HG03457 (cell line): ENCODE measurements around the gene RAB15.

Experiments used
- ATAC-seq: cut with Tn5 transposase; IDR thresholded peaks from one replicate; pipeline ENCODE4 v1.9.1; 2021; ENCODE audit warnings: moderate number of reproducible peaks; ENCODE audit not compliant: unreplicated experiment

Gene RAB15

DNA sequence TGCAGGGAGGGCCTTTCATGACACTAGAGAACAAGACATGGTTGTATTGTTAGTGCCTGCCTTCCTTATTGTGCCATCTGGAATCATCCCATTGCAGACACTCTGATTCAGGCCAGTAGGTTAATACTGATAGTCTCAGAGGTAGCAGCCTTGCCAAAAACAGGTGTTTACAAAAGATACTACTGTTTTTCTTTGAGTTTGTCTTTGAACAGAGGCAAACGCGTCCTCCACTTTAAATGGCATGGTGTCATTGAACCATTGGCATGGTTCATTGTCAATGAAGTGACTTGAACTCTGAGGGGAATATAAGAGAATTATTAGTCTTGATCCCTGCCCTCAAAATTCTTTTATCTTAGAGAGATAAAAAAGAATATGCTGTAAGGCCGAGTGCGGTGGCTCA, 18.8 kb upstream of the RAB15 start:
- ATAC-seq = no peak

DNA sequence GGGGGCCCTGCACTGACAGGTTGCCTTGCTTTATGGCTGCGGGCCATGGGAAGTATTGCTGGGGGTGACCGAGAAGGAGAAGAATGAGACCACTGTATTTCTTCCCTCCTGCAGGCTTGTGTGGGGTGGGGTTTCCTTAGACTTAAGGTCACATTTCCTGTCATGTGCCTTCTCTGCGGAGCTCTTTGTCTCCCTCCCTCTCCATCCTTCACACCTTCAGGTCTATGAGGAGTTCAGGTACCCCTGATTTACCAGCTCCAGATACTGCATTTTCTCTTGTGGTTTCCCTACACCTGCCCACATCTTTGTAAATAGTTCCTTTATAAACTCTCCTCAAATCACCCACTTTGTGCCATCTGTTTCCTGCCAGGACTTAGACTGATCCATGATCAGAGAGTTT, 18.2 kb upstream of the RAB15 start:
- ATAC-seq = no peak

DNA sequence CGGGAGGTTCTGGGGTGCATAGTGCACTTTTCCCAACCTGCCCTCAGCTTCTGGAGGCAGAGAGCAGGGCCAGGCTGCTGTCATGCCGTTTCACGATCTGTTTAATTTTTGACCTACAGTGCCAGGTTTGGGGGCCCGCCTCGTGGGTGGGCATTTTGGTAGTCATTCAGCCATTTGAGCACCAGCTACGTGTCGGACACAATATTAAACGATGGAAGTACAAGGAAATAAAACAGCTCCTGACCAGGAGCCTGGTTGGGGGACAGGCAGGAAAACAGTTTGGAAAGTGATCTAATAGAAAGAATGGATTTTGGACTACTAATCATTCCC, 15.3 kb upstream of the RAB15 start:
- ATAC-seq = no peak

DNA sequence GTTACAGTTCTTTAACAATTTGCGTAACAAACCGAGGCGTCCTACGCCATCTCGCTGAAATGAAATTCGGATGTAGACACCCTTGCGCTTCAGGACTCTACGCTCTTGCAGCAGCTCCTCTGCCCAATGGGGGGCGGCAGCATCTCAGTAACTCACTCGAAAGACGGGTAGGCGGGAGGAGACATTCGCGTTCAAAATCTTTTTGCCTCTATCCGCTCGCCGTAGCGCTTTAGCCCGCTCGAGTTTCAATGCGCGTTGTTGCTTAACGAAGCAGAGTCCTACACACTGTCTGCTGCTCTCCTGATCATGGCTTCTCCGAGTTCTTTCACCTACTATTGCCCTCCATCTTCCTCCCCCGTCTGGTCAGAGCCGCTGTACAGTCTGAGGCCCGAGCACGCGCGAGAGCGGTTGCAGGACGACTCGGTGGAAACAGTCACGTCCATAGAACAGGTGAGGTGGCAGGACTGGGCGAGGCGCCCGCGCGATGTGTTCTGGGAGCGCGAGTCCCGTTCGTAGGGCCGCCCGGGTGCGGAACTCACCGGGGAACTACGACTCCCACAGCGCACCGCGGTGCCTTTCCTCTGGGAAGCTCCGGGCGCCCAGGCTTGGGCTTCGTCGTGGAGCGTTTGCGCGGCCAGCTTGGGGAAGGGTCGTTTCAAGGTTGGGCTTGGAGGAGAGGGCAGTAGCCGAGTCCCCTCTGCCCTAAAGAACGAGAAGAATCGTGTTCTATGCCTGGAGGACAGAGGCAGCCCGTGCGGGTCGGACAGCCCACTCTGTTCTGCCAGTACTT, 14.7 kb upstream of the RAB15 start, which contains the start of gene FNTB:
FNTB (plus strand) TSS at position 248 of the 790 bp plus-strand sequence; CDS start at position 307, 59 bp downstream.
- ATAC-seq = peak; percentile 91

DNA sequence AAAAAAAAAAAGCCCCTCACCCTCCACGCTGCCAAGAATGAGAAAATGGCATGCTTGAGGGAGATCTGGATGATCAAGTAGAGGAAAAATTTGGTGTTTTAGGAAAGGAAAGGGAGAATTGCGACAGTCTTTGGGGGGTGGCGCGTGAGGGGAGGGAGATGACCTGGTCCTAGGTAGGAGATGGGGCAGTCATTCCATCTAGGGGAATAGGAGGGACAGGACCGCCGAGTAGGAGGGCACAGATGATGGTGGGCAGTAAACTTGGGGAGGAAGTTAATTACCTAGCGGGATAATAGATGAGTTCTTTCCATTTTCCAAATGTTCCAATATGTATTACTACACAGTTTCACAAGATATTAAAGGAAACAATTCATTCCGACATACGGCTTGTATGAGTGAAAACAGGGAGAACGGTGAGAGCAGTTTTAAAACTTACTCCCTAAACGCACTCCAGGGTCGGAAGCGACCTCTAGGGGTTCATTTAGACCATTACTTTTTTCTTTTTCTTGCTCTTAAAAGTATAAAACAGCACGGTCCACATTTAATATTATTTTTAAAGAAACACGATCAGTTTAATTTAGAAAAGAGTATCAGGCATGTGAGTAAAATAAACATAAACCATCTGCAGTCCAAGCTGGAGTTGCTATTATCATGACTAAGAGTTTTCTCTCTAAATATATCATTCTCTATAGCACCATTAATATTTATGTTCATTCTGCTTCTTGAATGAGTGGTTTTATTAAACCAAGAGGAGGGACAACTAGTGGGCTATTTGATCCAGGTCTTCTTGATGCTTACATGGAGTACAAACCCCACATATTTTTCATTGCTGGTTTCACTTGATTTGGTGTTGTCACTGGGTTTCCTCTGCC, 11.5 kb upstream of the RAB15 start:
- ATAC-seq = no peak

DNA sequence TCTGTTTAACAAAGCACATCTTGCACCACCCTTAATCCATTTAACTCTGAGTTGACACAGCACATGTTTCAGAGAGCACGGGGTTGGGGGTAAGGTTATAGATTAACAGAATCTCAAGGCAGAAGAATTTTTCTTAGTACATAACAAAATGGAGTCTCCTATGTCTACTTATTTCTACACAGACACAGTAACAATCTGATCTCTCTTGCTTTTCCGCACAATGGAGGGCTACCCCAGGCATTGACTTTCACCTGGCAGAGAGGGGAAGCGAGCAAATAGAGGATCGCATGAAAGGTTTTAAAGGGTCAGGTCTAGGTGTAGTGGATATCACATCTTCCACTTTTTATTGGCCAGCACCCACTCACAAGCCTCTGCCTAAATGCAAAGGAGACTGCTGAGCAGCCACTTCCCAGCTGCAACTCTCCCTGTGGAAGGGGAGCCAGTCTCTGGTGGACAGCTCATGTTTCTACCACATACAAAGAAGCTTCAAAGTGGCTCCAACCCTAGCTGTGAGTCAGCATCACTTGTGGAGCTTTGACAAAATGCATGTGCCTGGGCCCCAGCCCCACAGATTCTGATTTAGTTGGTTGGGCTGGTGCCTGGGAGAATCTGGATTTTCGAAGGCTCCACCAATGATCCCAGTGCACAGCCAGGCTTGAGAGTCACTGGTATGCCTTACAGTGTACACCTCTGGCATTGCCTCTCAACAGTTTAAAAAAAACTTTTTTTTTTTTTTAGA, 7.4 kb upstream of the RAB15 start:
- ATAC-seq = no peak

DNA sequence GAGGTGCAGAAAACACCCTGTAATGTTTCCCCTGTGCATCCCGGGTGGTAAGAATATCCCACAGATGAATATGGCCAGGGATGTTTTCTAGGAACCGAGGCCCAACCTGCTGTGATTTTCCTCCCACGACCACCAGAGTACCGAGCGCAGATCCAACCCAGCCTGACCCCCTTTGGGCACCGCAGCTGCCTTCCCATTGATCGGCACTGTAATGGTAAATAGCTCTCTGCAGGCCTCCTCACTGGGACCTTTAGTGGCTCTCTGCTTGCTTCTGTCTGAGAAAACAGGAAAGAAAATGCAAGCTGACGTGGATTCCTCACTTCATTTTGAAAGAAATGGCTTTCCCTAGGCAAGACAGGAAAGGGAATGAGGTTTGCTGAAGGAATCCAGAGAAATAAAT, 2.4 kb upstream of the RAB15 start:
- ATAC-seq = no peak

DNA sequence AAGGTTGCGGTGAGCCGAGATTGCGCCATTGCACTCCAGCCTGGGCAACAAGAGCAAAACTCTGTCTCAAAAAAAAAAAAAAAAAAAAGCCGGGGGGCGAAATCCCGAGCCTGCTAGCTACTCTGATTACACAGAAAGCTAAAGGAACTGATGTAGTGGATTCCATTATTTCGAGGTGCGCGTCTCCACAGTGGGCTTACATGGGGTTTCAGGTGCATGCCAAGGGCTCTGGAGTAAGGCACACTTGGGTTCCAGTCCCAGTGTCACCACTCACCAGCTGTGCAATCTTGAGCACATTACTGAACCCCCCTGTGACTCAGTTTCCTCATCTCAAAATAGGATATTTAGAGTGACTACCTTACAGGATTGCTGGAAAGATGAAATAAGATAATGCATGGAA, 1.7 kb upstream of the RAB15 start:
- ATAC-seq = no peak

DNA sequence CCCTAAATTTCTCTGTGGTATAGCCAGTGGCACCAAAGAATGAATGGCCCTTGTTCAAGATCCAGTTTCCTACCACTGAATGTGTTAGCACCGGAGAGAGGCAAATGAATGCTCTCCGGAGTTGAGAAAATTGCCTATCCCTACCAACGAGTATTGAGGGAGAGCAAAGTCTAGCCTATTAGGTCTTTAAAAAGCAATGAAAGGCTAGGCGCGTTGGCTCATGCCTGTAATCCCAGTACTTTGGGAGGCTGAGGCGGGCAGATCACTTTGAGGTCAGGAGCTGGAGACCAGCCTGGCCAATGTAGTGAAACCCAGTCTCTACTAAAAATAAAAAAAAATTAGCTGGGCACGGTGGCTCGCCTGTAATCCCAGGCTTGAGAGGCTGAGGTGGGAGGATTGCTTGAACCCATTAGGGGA, 898 bp upstream of the RAB15 start:
- ATAC-seq = no peak

DNA sequence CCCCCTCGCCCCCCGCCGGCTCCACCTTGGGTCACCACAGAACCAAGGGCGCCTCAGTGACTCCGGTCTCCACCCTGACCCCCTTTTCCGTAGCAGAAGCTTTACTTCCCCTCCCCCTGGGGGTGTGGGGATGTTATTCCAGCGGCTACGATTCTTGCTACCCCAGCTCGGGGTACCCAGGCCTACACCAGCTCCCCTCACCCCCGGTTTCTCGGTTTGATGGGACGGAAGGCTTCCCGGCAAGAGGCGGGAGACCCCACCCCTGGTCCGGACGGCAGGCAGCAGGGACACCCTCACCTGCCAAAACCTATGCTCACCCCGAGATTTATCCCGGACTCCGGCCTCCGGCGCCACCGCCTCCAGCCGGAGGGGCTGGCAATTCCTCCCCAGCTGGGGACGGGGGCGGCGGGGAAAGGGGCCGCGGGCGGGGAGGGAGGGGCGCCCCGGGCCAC, 619 bp downstream of the RAB15 start:
- no peak for ATAC-seq

DNA sequence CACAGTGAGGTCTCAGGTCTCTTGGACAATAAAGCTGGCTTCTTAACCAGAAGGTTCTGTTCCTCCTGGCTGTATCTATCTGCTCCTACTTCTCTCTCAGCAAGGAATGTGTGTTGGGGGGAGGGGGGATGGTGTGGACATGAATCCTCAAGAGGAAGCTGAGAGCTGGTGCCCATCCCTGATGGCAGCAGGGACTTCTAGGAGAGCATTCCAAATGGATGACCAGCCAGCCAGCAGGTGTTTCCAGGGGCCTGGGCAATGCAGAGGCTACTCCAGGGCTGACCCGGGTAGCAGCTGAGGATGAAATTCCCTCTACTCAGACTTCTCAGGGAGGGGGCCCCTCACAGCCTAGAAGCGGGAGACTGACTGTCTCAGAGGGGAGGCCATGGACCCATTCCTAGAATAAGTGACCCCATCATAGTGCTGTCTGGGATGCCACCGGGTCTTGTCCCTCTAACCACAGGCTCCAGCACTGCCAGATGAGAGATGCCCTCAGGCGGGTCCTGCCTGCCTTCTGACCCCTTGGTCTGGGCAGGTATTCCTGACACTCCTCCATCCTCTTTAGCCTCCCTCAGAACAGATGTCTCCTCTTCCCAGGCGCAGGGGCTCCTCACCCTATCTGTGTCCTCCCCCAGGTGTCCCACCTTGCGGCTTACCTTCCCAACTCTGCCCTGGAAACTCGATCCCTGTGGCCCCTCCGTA, 1.2 kb downstream of the RAB15 start:
- no peak for ATAC-seq

DNA sequence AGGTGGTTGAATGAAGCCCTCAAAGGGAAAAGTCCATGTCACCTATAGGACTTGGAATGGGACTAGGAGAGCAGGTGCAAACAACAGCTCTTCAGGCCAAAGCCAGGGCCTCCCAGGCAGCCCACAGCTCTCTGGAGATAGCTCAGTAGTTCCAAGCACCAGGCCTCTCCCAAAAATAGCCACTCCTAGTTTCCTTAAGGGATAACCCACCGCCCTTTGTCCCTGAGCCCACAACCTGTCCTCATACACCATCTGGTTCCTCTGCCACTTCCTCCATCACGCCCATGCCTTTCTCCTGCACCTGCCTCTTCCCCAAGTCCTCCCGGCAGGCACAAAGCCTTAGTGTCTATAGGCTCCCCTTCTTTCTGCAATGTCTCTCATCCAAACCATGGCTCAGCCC, 2.1 kb downstream of the RAB15 start:
- ATAC-seq = no peak

DNA sequence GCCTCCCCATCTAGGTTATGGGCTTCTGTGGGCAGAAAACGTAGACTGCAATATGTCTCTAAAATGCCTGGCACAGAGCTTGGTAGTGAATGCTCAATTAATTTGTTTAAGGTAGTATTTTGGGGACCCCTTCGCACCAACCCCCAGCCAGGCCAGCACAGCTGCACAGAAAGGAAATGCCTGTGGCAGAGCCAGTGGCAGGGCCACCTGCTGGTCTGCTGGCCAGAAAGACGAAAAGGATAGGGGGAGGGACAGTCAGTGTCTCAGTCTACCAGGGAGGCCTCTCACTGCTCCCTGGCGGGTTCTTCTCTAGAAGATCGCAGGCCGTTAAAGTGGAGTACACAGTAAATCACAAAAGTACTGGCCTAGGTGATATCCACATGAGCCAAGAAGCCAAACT, 3.5 kb downstream of the RAB15 start:
- ATAC-seq = no peak

DNA sequence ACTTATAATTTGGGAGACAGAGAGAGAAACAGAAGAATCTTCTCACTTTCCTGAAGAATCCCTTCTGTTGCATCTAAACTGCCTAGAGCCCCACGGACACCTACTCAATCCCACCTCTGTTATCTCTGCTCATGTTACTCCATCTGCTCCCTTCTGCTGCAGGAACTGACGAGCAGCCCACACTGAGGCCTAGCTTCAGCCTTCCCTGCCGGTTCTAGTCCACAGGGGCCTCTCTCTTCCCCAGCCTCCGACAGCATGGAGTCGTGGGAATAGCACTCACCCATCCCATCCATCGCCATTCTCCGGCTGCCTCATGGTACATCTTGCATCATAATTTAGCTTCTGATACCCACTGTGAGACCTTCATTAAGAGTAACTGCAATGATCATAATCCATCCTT, 4.0 kb downstream of the RAB15 start:
- no peak for ATAC-seq

DNA sequence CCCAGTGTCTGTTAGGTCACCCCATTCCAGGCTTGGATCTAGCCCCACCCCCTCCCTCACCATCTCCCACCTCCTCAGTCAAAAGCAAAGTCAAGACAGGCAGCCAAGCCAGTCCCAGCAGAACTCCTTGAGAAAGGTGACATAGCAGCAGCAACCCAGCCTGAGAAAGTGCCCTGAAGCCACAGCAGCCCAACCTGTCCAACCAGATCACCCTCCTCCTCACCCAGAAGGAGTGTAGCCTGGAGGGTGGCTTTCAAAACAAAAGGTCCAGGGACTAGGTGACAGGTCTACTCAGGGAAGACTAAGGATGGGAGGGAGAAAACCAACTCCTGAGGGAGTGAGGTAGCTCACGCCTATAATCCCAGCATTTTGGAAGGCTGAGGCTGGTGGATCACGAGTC, 5.2 kb downstream of the RAB15 start:
- no peak for ATAC-seq

DNA sequence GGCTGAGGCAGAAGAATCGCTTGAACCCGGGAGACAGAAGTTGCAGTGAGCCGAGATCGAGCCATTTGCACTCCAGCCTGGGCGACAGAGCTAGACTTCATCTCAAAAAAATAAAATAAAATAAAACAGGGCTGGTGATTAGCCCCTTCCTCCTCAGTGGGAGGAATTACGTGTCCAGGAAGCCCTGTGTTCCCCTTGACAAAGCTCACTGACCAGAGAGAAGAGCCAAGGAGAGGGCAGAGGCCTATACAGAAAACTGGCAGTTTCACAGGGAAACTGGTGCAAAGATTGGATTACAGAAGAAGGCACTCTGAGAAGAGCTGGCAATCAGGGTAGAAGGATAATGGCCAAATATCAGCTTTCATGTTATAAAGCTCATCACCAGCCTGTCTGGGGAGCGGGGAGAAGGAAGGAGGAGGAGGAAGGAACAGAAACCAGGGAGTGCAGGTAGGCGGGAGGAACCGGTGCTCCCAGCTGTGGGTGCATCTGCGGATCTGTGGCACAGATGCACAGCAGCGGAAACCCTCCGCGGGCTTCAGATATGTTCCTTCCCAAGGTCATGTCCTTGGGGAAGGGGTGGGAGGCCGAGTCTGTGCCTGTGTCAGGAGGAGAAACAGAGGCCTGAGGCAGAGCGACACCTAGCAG, 6.7 kb downstream of the RAB15 start:
- ATAC-seq = no peak

DNA sequence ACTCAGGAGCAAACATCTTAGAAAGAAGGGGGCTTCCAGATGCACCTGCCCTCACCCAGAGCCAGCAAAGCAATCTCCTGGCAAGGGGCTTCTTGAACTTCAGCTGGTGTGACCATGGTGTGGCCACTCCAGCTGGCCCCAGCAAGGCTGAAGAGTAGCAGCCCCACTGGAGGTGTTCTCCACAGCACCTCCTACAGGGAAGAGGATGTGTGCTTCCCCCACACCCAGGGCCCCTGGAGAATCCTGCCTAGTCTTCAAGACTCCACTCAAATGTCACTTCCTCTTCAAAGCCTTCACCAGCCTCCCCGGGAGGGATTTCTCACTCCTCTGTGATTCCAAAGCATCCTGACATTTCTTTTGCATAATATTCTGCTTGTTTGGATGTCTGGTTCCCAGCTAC, 8.5 kb downstream of the RAB15 start:
- no peak for ATAC-seq

DNA sequence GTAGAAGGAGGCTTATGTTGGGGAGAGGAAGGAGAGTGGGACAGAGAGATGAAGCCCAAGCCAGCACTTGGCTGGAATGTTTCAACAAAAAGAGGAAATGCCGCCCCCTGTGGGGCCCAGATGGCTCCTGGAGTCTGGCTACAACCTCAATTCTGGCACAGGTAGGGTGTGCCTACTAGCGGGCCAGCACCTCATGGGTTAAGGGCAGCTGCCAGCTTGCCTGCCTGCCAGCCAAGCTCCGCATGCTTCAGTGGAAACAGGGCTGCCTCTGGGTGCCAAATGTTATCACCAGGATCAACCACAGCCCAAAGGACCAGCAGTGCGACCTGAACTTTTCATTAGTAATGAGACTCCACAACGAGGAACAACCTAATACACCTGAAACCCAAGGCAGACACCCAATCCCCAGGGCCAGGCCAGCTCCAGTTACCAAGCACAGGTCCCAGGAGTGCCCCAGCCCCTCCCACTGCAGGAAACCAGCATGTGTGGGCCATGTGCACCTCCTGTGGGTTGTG, 11.3 kb downstream of the RAB15 start:
- ATAC-seq = no peak

DNA sequence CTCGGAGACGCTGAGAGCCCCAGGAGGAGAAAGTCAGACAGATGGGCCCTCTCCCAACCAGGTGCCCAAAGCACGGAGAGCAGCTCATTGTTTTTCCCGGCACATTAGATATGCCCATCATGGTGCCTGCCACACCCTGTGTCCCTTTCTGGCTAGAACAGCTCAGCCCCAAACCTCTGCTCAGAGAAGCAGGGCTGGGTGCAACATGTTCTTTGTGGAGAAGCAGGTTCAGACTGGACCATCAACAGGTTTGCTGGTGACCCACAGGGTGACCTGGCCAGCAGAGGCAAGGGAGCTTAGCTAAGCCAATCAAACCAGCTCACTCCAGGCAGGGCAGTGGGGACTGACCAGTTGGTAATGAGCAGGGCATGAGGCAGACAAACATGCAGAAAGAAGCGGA, 13.4 kb downstream of the RAB15 start:
- ATAC-seq = no peak

DNA sequence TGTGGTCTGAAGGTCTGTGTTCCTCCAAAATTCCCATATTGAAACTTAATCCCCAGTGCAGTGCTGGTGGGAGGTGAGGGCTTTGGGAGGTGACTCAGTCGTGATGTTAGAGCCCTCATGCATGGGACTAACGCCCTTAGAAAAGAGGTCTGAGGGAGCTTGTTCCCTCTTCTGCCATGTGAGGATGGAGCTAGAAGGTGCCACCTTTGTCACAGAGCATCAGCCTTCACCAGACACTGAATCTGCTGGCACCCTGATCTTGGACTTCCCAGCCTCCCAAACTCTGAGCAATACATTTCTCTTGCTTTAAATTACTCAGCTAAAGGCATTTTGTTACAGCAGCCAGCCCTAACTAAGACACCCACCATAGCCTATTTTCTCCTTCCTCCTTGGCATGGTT, 13.9 kb downstream of the RAB15 start:
- no peak for ATAC-seq
